ENCODE data around the gene TTC27.
"Not testable (repeated sequence)": the region's sequence is repeated elsewhere in the genome, so short reads cannot be mapped to it uniquely, and the experiment has no call there.

The TTC27 gene

DNA sequence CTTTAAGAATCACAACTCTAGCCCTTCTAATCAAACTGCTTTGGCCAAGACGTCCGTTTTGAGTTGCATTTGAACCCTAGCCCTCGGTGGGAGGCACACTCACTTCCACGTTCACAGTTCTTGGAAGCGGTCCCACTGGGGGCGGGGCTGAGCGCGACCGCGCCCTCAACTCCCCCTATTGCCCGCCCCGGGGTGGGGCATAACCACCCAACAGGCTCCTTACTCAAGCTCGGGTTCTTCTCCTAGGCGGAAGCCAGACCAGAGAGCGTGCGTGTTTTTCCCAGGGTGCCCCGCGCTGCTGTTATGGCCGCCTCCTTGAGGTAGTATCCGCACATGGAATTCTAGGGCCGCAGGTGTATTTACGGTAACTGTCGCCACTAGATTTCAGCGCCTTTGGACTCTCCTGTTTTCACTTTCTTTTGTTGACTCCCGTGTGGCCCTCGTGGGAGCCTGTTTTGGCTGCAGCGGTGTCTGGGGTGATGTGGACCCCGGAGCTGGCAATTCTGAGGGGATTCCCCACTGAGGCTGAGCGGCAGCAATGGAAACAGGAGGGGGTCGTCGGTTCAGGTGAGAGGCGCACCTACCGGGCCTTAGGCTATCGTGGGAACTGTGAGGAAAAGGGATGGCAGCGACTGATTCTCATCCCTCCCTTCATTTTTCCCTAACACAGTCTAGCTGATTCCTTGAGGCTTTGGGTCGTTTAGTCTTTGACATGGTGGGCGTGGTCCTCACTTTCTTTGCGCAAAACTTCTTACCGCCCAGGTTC is at the start of gene TTC27:
TTC27 (plus strand) TSS at position 237 of the 766 bp plus-strand sequence; CDS start at position 480, 243 bp downstream.
- DNase-seq: peak; percentile 92

DNA sequence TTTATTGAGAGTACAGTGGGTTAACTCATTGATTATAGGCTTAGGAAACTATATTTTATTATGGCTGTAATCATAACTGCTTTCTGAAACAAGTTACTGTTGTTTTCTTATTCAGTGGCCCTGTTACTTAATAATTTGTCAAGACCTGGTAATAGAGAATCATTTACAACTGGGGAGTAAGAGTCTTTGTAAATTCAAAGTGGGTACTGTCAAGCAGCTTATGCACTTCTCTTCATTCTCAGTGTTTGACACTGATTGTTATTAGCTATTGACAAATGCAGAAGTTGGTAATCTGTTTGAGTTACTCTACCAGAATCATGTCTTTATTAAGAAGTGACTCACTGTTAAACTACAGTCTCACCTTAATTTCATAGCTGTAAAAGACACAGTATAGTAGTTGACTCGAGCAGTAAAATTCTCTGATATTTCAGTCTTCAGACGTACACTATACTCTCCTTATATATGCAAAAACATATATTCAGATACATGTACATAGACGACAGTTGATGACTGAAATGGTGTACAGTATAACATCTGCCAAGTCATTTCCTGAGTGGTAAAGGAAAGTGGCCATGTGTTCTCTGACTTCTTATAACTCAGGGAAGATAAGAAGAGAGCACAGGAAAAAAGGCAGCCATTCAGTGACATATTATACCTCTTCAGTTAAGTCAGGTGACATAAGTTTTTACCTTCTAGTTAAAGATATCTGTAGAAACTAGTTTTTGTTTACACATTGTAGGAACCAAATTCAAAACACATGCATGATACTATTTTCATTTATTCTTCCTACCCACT is 36.0 kb upstream of the TTC27 start:
- DNase-seq: no peak

DNA sequence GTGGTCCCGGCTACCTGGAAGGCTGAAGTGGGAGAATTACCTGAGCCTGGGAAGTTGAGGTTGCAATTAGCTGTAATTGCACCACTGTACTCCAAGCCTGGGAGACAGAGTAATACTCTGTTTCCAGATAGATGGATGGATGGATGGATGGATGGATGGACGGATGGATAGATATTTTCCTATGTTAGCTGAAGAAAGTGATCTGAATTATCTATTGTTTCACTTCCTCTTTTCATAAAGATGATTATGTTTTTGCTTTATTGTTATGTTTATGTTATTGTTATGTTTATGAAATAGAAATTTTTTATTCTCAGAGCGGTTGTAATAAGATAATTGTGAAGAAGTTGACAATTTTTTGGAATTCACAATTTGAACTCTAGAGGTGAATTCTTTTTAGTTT is 33.3 kb upstream of the TTC27 start:
- DNase-seq: no peak

DNA sequence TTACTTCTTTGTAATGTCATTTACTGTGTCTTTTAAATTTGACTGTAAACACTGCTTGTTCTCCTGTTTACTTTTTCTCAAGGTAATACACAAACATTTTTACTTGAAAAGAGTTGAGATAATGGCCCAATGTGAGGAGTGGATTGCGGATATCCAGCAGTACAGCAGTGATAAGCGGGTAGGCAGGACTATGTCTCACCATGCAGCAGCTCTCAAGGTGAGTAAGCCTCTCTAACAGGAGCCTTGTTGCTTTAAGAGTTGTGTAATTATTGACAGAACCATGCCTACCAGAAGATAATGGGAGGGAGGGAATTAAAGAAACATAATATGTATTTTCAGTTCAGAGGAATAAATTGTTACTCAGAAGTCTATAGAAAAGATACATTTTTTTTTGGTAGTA is 16.5 kb upstream of the TTC27 start:
- no peak for DNase-seq

DNA sequence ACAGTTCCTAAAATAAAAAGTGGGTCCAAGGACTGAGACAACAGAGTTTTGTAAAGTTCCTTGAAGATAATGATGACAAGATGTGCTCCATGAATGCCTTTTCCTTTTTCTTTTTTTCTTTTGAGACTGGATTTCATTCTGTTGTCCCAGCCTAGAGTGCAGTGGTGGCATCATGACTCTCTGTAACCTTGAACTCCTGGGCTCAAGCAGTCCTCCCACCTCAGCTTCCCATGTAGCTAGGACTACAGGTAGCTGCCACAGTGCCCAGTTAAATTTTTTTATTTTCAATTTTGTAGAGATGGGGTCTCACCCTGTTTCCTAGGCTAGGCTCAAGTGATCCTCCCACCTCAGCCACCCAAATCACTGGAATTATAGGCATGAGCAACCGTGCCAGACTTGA is 16.1 kb upstream of the TTC27 start:
- no peak for DNase-seq

DNA sequence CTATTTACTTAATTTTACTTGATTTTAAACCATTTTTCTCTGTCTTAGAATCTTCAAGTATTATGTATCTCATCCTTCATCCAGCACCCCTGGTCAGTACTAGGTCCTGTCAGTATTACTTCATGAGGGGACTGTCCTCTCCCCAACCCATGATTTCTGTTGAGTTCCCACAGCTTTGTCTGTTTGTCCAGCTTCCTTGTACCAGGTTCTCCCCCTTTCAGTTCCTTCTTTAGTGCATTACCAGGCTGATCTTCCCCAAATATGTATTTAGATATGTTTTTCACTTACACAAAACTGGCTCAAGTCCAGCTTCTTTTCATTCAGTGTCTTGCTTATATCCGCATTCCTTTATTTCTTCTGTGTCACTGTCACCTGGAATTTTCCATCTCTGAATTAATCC is 13.8 kb upstream of the TTC27 start:
- DNase-seq: no peak

DNA sequence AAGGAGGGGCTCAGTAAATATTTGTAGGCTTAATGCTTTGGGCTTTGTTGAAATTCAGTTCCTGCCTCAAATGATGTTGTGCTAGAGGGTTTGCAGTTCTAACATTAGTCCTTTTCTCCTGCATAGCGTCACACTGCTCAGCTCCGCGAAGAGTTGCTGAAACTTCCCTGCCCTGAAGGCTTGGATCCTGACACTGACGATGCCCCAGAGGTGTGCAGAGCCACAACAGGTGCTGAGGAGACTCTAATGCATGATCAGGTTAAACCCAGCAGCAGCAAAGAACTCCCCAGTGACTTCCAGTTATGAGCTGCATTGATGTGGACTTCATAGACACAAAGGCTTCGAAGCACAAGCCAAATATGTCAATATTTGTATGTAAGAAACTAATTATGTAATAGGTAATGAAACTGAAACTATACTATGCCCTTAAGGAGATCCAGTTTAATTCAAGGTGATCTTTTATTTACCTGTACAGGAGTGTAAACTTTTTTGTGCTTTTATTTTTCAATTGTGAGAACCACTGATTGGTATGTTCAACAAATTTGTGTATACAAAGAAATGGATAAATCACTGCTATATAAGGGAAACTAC is 10.2 kb upstream of the TTC27 start:
- DNase-seq: no peak

DNA sequence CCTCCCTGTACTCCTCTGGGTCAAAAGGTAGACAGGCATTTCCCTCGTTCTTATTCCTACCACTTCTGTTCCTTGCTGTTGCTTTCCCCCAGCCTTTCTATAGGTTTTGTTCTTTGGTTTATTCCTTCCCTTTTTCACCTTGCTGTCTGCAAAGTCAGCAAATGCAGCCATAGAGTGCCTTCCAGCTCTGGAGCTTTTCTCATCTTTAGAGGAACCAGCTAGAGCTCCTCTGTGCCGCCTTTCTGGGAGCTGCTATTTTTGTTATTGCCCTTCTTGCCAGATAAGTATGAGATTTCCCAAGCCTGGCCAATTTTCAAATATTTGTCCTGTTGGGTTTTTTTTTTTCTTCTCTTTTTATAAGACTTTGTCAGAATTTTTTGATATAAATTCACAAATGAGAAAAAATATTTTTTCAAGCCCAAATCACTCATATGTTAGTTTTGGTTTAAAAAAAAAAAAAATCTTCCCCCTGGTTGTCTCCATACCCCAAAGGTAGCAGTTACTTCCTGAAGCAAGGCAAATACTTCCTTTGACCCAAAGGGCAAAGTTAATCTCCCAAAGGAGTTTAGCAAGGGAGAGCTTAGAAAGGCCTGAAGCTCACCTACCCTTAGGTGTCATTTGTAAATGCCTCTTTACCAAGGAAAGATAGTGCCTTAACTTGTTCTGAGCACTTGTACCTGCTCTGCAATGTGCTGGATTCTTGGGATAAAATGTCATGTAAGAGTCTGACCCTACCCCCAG is 5.1 kb upstream of the TTC27 start:
- no peak for DNase-seq

DNA sequence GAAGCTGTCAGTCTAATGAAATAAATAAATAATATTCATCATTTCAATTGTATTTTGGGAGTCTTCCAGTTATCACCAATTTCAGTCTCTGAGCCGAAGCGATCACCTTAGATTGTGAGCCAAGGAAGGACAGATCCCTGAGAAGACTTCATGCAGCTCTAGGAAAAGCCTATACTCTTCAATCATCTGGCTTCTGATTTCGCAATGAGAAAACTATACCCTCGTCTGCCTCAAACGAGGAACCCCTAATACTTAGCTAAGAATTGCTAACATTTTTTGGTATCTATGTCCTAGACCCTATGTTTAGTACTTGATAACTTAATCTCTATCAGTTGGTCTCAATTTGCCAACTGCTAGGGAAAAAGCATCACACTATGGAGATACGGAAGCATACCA is 4.5 kb upstream of the TTC27 start:
- DNase-seq: no peak

DNA sequence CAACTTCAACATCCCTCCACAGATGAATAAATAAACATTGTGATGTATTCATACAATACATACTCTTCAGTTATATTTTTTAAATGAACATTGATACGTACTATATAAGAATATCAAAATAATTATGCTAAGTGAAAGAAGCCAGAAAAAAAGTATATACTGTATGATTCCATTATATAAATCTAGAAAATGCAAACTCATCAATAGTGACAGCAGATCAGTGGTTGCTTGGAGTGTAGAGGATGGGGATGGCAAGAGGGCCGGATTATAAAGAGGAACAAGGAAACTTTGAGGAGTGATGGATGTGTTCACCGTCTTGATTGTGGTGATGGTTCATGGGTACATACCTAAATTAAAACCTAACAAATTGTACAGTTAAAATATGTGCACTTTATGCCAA is 3.0 kb upstream of the TTC27 start:
- DNase-seq: no peak

DNA sequence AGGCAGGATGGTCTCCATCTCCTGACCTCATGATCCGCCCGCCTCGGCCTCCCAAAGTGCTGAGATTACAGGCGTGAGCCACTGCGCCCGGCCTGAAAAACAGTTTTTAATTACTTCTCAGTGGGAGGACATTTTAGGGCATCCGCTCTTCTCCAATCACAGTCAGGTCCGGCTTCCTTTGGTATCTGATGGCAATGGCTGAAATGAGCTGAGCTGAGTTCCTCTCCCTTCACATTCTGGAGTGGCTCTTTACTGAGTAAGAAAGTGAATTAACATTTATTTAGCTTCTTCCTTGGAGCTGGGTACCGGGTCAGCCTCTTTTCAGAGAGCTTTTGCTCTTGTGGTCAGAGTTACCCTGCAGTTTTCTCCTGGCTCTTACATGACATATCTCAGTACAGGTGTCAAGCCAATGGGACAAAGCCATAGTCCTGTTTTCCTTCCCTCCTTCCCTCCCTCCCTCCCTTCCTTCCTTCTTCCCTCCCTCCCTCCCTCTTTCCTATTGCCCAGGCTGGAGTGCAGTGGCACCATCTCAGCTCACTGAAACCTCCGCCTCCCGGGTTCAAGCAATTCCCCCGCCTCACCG is 1.1 kb upstream of the TTC27 start:
- no peak for DNase-seq

DNA sequence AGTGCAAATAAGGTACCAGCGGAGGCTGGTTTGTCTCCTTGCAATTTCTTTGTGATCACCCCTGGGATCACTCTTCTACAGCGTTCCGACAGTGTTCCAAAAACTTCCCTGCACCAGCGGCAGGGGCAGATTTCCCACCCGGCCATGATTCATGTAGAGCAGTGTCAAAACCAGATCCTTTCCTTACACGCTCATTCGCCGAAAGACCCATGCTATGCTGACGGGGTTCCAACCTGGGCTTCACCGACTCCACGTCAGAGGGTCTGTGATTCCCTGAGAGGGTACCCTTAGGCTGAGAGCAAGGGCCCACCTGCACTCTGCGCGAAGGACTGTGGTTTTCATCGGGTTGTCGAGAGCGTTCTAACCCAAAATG is 423 bp upstream of the TTC27 start:
- no peak for DNase-seq

DNA sequence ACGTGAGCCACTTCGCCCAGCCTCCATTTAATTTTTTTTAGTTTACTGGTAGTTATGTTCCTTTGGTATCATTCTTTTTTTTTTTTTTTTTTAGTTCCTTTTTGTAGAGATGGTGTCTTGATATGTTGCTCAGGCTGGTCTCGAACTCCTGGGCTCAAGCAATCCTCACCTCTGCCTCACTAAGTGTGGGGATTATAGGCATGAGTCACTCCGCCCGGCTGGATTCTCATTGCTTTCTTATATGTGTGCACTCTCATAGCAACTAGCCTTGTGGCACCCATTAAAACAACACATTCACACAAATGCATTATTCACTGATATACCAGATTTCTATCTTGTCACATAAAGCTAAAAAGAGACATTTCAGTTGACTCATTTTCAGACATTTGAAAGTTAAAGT is 4.2 kb downstream of the TTC27 start:
- no peak for DNase-seq

DNA sequence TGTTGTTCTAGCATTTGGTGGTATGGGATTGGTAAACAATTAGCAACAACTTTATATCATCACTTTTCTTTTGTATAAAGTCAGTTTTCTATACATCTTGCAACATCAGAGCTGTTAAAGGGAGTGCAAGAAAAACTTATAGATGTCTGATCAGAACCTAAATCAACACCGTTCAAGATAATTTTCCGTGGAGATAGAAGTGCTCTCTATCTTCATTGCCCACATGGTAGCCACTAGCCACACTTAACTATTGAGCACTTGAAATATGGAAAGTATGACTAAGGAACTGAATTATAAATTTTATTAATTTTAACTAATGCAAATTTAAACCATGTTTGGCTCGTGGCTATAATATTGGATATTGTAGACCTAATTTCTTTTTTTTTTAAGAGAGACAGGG is 5.2 kb downstream of the TTC27 start:
- no peak for DNase-seq

DNA sequence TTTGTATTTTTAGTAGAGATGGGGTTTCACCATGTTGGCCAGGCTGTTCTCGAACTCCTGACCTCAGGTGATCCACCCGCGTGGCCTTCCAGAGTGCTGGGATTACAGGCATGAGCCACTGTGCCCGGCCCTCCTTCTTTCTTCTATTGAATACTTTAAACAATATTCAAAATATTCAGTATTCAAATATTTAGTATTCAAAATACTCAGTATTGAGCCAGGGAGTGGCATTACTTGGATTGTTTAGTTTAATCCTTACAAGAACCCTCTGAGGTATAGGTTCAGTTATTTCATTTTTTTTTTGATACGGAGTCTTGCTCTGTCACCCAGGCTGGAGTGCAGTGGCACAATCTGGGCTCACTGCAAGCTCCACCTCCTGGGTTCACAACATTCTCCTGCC is 10.7 kb downstream of the TTC27 start:
- not testable (repeated sequence) for DNase-seq

DNA sequence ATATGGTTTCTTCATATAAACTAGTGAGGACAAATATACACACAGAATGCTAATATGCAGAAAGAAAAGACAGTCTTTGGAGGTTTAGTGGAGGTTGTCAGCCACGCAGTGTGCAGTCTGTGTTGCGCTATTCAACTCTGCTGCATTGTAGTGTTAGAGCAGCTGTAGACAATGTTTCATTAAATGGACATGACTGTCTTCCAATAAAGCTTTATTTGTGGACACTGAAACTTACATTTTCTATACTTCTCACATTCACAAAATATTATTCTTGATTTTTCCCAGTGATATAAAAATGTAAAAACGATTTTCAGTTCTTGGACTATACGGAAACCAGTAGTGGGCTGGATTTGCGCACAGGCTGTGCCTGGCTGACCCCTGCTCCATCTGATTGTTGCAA is 13.3 kb downstream of the TTC27 start:
- DNase-seq: no peak

DNA sequence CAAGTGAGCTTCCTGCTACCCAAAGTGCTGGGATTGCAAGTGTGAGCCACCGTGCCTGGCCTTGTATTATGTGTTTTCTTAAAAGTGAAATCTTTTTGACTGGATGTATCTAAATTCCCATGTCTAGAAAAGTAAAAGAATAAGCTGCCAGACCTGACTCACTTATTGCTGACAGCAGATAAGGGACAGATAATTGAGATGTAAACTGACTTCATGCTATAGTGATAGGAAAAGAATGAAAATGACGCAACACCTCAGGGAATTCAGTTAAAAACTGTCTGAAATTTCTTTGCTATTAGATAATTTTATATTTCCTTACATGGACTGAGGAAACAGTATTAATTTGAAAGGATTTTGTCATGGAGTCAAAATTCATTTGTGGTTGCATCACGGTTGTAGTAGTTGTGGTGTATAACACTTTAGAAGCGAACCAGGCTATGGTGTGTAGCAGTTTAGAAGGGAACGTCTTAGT is 19.4 kb downstream of the TTC27 start:
- no peak for DNase-seq

DNA sequence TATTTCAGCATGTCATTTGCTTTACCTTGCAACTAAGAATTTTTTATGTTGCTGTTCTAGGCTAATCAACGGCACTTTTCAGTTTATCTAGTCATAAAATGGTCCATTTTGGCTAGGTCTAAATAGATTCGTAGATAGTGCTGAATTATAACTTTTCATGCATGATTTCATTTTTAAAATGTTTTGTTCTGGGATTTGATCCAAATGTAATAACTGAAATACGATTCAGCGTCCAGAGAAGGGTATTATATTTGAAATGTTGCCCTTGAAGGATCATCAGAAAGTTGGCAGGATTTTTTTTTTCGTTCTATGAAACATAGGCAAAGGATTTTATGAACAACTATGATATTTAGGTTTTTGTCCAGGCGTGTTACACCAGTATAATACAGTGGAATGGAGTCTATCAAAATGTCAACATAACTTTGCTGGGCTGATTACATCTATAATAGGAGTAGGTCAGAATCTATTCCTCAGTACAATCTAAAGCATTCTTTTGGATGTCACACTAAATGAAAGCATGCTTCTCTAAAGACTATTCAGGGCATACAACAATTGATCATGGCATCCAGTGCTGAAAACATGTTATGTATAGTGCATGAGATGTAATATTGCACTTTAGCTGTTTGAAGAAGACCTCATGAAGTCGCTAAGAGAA is 24.8 kb downstream of the TTC27 start:
- DNase-seq: no peak

DNA sequence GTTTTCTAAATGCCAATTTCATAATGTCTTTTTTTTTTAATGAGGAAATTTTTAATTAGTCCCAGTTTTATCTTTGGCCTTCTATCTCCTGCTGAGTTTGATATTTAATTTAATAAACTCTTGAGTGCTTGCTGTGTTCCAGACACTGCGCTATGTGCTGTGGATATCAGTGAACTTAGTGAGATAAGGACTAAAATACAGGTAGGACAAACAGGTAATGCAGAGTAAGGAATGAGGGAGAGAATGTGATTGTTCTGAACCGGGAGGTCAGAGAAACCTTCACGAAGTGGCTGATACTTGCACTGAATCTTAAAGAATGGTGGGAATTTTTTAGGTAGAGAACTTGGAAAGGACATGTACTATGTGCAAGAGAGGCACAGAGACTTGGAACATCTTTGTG is 28.2 kb downstream of the TTC27 start:
- DNase-seq: no peak

DNA sequence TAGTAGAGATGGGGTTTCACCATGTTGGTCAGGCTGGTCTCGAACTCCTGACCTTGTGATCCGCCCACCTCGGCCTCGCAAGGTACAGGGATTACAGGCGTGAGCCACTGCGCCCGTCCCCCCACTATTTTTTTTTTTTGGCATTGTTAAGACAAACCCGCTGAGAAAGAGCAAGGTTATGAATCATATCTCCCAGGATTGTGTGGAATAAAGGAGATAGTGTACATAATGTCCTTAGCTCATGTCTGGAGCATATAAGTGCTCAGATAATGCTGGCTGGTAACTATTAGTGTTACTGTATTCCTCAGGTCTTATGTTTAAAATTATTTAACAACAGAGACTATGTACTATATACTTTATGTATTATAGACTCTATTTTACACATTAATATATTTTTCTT is 36.0 kb downstream of the TTC27 start:
- no peak for DNase-seq

DNA sequence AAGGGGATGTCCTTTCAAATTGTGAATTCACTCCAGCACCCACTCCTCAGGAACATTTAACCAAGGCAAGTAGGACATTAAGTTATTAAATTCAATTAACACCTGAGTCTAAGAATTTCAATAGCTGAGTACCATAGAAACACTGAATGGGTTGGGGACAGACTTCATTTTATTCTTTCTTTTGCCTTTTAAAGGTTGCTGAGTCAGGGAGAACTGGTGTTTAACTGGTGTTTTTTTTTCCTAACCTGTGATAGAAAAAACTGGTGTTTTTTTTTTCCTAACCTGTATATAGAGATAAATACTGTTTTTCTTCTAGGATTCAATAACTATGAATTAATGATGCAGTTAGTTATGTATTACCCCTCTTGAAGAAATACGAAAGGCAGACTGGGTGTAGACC is 38.9 kb downstream of the TTC27 start:
- DNase-seq: no peak

DNA sequence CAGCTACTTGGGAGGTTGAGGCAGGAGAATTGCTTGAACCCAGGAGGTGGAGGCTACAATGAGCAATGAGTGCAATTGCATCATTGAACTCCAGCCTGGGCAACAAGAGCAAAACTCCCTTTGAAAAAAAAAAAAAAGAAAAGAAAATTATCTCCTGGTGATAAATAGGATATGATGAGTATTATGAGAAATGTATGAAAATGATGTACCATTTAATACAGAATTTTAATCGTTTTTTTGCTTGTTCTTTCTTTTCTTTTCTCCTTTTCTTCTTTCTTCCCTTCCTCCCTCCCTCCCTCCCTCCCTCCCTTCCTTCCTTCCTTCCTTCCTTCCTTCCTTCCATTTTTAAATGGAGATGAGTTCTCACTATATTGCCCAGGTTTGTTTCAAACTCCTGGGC is 40.4 kb downstream of the TTC27 start:
- no peak for DNase-seq
